GM12878 (cell line): ENCODE measurements around the gene COQ5. TPM values are rescaled to one million over a fixed set of nuclear protein-coding genes. Genes with fewer than 3 reads are reported as not detected.

ENCODE experiments used
- ATAC-seq: fragments of 200-7000 bp; cut with Tn5 transposase; 3 replicates; pipeline ENCODE4 v1.9.1; 2020; ENCODE audit warnings: mild to moderate bottlenecking, moderate library complexity
- BruUV-seq: library from RNA; stranded (reverse); fragments of 400-500 nt; replicated peaks from 2 replicates; lab custom pipeline; 2021; lab: Mats Ljungman, UMichigan
- CTCF ChIA-PET: fragments of 300-600 bp; sonication (Branson Sonifier 250); formaldehyde crosslinking; extraction: SDS; loops from one replicate; lab custom pipeline; 2021; ENCODE audit warnings: inconsistent platforms; lab: Yijun Ruan, JAX
- POLR2A ChIA-PET: fragments of 350-600 bp; formaldehyde crosslinking; extraction: SDS; loops from one replicate; lab custom pipeline; 2021; ENCODE audit warnings: inconsistent platforms; lab: Charles Lee
- RAD21 ChIA-PET: fragments of 300-600 bp; sonication (Branson Sonifier 250); formaldehyde crosslinking; loops from one replicate; lab custom pipeline; 2023; ENCODE audit warnings: antibody characterized with exemption; ENCODE audit not compliant: unreplicated experiment; lab: Charles Lee
- SMC1A ChIA-PET: fragments of 300-600 bp; sonication (Branson Sonifier 250); formaldehyde crosslinking; loops from one replicate; lab custom pipeline; 2023; ENCODE audit not compliant: unreplicated experiment, uncharacterized antibody; lab: Charles Lee
- DNase-seq: peaks from one replicate; pipeline ENCODE4 v3.0.0-alpha.2; 2011; ENCODE audit warnings: low read depth, low spot score
- FAIRE-seq: peaks from 3 replicates; lab custom pipeline; 2011; peaks lifted over from hg19 to GRCh38; lab: Jason Lieb, UNC
- H2AFZ ChIP-seq: 2 replicates; pipeline ENCODE4 v1.6.0; 2011; ENCODE audit warnings: low read depth, low read length, control low read depth; ENCODE audit not compliant: control insufficient read depth
- H3K27ac ChIP-seq: 2 replicates; pipeline ENCODE4 v1.5.1; 2011; ENCODE audit warnings: control low read depth; ENCODE audit not compliant: control insufficient read depth, insufficient read depth
- H3K27me3 ChIP-seq, 2 experiments: replicated peaks in 1 of 2; 2 replicates each; pipeline versions ENCODE4 v1.6.0 to v1.6.1; 2011; ENCODE audit warnings: low read length in 1 of 2; ENCODE audit not compliant: control insufficient read depth in 2 of 2, insufficient read depth in 2 of 2
- H3K36me3 ChIP-seq, 2 experiments: 2 replicates each; pipeline ENCODE4 v1.5.1; 2011; ENCODE audit warnings: low read length in 1 of 2; ENCODE audit not compliant: control insufficient read depth in 2 of 2, insufficient read depth in 2 of 2
- H3K4me1 ChIP-seq: 2 replicates; pipeline ENCODE4 v1.6.1; 2011; ENCODE audit warnings: mild to moderate bottlenecking, low read length, moderate library complexity, mixed read lengths; ENCODE audit not compliant: control insufficient read depth, insufficient read depth
- H3K4me2 ChIP-seq: 2 replicates; pipeline ENCODE4 v1.6.0; 2011; ENCODE audit warnings: control low read depth; ENCODE audit not compliant: control insufficient read depth, insufficient read depth
- H3K4me3 ChIP-seq: fragments of 200-600 bp; sonication (generic); 2 replicates; pipeline ENCODE4 v1.5.1; 2016
- H3K79me2 ChIP-seq: 2 replicates; pipeline ENCODE4 v1.6.0; 2011; ENCODE audit warnings: low read length; ENCODE audit not compliant: control insufficient read depth, insufficient read depth
- H3K9ac ChIP-seq: 2 replicates; pipeline ENCODE4 v1.8.0; 2011; ENCODE audit warnings: low read length, control low read depth, mixed read lengths; ENCODE audit not compliant: control insufficient read depth, insufficient read depth
- H3K9me3 ChIP-seq: replicated peaks from 3 replicates; pipeline ENCODE4 v1.5.1; 2011; ENCODE audit warnings: mild to moderate bottlenecking, low read length; ENCODE audit not compliant: control insufficient read depth, insufficient read depth
- H4K20me1 ChIP-seq: 2 replicates; pipeline ENCODE4 v1.6.0; 2011; ENCODE audit not compliant: control insufficient read depth, insufficient read depth
- FOXK2 ChIP-seq: fragments of 450-650 bp; IDR thresholded peaks from 2 replicates; pipeline ENCODE4 v1.6.1; 2017; ENCODE audit warnings: mild to moderate bottlenecking, moderate library complexity
- HDAC2 ChIP-seq: fragments of 200-600 bp; sonication (generic); IDR thresholded peaks from 2 replicates; pipeline ENCODE4 v1.6.1; 2017
- IKZF1 ChIP-seq: fragments of 450-650 bp; conservative IDR thresholded peaks from 2 replicates; pipeline ENCODE4 v1.6.1; 2017; ENCODE audit warnings: antibody characterized with exemption, mild to moderate bottlenecking
- IRF3 ChIP-seq: fragments of 450-650 bp; IDR thresholded peaks from 2 replicates; pipeline ENCODE4 v1.6.1; 2014; ENCODE audit warnings: mild to moderate bottlenecking
- JUND ChIP-seq: IDR thresholded peaks from 2 replicates; pipeline ENCODE4 v1.6.1; 2012; ENCODE audit warnings: low read depth, mild to moderate bottlenecking, low read length, improper control_type of control experiment, moderate library complexity
- KAT2A ChIP-seq: conservative IDR thresholded peaks from 2 replicates; pipeline ENCODE4 v1.6.1; 2011; ENCODE audit warnings: low read depth, low read length; ENCODE audit not compliant: control insufficient read depth
- PAX8 ChIP-seq: fragments of 450-650 bp; IDR thresholded peaks from 2 replicates; pipeline ENCODE4 v1.6.1; 2017; ENCODE audit warnings: mild to moderate bottlenecking, moderate library complexity
- ZNF207 ChIP-seq: fragments of 450-650 bp; IDR thresholded peaks from 2 replicates; pipeline ENCODE4 v1.6.1; 2014; ENCODE audit warnings: antibody characterized with exemption, mild to moderate bottlenecking, borderline replicate concordance
- WGBS: methylation state at CpG from one replicate; pipeline ENCODE4 v1.1.6; 2016; ENCODE audit warnings: low lambda C conversion rate; ENCODE audit not compliant: insufficient replicate concordance, insufficient coverage; ENCODE audit errors: missing lambda C conversion rate; 5-methylcytosine and 5-hydroxymethylcytosine counted together
- in situ Hi-C: fragments of 300-500 bp; cut with MboI; formaldehyde crosslinking; loops from 9 replicates; pipeline ENCODE4 v1.14.3; 2018; ENCODE audit warnings: mixed read lengths
- intact Hi-C: fragments of 100-400 bp; cut with micrococcal nuclease; formaldehyde crosslinking; loops from one replicate; pipeline ENCODE4 v1.14.2; 2022; ENCODE audit not compliant: unreplicated experiment
- polyA plus RNA-seq, 11 experiments: library from polyadenylated mRNA; depleted of rRNA in 4 of 11; unstranded in 6 of 11; stranded (reverse) in 5 of 11; fragments of >200 nt; fragmentation: Nextera tagmentation in 4 of 11; fragmentation: Illumina TruSeq in 1 of 11; extraction: Ambion mirVana in 4 of 11; extraction: Trizol in 1 of 11; gene quantifications; 1 replicate in 1 of 11; 2 replicates in 10 of 11; pipeline versions ENCODE4 v1.2.1 to v1.2.3, GENCODE V29; 2011 to 2016; ENCODE audit warnings: inconsistent platforms in 2 of 11, missing spikeins in 2 of 11, low read depth in 1 of 11
- total RNA-seq, 4 experiments: library from RNA; depleted of rRNA in 3 of 4; stranded (reverse); fragments of >200 nt in 3 of 4; fragmentation: Illumina TruSeq in 1 of 4; extraction: Trizol in 1 of 4; gene quantifications; 2 replicates each; pipeline versions ENCODE4 v1.2.1 to v1.2.3, GENCODE V29; 2013 to 2021
- TF ChIP-seq, protein P1 (sequence below): fragments of 450-650 bp; IDR thresholded peaks from 2 replicates; pipeline ENCODE4 v1.6.1; 2017; ENCODE audit warnings: mild to moderate bottlenecking, moderate library complexity
- TF ChIP-seq, protein P2 (sequence below): IDR thresholded peaks from 2 replicates; pipeline ENCODE4 v1.6.1; 2012; ENCODE audit warnings: low read depth, low read length, improper control_type of control experiment
- TF ChIP-seq, protein P3 (sequence below): IDR thresholded peaks from 2 replicates; pipeline ENCODE4 v1.6.1; 2012; ENCODE audit warnings: low read length, inconsistent platforms

COQ5 gene
- total and polyA plus RNA-seq, 10 of the 15 experiments (the other 5 are each of a cell fraction or from before 2014, with no cell fraction given), result 24.8 to 69.3 (median 37.8) TPM

DNA sequence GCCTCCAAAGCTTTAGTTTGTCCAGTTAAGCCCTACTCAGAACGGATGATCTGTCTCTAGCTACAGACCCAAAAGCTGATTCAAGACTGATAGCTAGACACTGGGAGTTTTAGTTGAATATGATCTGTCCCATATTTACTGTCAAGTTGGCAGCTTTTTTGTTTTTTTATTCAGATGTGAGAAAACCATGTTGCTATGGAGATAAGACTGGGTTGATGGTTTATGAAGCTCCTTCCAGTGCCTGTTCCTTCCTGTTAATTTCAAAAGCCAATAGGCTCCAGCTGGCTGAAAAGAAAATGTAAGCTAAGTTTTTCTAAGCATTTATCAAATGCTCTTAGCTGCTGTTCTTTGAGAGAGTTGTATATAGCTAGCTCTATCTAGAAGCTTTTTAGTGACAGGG lies 28.4 kb downstream of the COQ5 start (continued):
- TF ChIP-seq, protein P1, sequence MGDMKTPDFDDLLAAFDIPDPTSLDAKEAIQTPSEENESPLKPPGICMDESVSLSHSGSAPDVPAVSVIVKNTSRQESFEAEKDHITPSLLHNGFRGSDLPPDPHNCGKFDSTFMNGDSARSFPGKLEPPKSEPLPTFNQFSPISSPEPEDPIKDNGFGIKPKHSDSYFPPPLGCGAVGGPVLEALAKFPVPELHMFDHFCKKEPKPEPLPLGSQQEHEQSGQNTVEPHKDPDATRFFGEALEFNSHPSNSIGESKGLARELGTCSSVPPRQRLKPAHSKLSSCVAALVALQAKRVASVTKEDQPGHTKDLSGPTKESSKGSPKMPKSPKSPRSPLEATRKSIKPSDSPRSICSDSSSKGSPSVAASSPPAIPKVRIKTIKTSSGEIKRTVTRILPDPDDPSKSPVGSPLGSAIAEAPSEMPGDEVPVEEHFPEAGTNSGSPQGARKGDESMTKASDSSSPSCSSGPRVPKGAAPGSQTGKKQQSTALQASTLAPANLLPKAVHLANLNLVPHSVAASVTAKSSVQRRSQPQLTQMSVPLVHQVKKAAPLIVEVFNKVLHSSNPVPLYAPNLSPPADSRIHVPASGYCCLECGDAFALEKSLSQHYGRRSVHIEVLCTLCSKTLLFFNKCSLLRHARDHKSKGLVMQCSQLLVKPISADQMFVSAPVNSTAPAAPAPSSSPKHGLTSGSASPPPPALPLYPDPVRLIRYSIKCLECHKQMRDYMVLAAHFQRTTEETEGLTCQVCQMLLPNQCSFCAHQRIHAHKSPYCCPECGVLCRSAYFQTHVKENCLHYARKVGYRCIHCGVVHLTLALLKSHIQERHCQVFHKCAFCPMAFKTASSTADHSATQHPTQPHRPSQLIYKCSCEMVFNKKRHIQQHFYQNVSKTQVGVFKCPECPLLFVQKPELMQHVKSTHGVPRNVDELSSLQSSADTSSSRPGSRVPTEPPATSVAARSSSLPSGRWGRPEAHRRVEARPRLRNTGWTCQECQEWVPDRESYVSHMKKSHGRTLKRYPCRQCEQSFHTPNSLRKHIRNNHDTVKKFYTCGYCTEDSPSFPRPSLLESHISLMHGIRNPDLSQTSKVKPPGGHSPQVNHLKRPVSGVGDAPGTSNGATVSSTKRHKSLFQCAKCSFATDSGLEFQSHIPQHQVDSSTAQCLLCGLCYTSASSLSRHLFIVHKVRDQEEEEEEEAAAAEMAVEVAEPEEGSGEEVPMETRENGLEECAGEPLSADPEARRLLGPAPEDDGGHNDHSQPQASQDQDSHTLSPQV, result no peak
- TF ChIP-seq, protein P2, sequence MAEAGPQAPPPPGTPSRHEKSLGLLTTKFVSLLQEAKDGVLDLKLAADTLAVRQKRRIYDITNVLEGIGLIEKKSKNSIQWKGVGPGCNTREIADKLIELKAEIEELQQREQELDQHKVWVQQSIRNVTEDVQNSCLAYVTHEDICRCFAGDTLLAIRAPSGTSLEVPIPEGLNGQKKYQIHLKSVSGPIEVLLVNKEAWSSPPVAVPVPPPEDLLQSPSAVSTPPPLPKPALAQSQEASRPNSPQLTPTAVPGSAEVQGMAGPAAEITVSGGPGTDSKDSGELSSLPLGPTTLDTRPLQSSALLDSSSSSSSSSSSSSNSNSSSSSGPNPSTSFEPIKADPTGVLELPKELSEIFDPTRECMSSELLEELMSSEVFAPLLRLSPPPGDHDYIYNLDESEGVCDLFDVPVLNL, result no peak
- TF ChIP-seq HDAC2 (no peak), ZNF207 (no peak)
- TF ChIP-seq, all 136 proteins: peak for 0

DNA sequence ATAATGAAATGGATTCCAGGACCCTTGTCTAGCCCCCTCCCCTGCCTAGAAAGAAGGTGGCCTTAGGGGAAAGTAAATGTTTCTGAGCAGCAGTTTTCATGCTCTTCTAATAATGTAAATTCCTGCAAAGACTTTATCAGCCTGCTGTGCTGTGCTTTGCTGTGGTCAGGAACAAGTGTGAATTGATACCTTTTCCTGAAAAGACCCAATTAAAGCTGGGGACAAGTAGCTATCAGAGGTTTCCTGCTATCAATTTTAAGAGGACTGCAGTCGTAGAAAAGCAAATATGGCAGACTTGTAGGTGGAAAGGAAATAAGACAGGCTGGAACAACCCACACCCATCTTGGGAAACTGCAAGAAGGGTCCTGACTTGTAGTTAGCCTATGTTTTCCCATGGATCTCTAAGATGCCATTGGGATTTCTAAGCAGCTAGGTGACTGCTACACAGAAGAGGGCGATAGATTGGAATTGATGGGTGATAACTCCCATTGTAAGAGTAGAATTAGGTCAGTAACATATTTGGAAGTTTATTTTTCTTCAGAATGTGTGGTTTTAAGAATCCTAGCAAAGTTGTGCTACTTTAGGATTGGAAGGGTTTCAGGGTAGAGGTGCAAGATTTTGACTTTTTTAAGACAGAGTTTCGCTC lies 30.0 kb downstream of the COQ5 start:
- Histone ChIP-seq H3K9me3 (no peaks in the 10 kb centered on the region), H3K4me3 (no peak overlapping the region), H3K27ac (no peak overlapping the region), H3K9ac (no peak overlapping the region), H3K27me3 (no peaks in the 10 kb centered on the region), H3K4me2 (no peak overlapping the region), H2AFZ (no peak overlapping the region), H3K4me1 (peaks cover 4% of the 10 kb centered on the region), H3K79me2 (peaks cover 30% of the 10 kb centered on the region), H3K36me3 (peaks cover 0 to 16% of the 10 kb centered on the region in 2 experiments; a peak in 2 of 4 replicates), H4K20me1 (0 out of 2 replicates have a peak, but pooled peaks cover 4% of the 10 kb centered on the region)
- in situ Hi-C loops, result no loop called here
- no peak for ATAC-seq
- no peak for FAIRE-seq
- ChIA-PET POLR2A (interaction anchor here (0.9 to 1.6 kb wide), 3 partner anchors 10 to 31 kb away, joined by 3 to 7 read pairs (median 4); no protein-coding TSS in a partner anchor), SMC1A (no interaction called here), CTCF (interaction anchor here (0.8 to 0.9 kb wide), 2 partner anchors 29 to 473 kb away, joined by 3 read pairs; partner anchors contain the start of gene SRSF9), RAD21 (no interaction called here)
- WGBS, result 100% methylated on average over 3 of the region's 3 CpGs
- DNase-seq, result no peak
- BruUV-seq, result no TSS peak
- intact Hi-C loops, result no loop called here
- TF ChIP-seq, protein P3, sequence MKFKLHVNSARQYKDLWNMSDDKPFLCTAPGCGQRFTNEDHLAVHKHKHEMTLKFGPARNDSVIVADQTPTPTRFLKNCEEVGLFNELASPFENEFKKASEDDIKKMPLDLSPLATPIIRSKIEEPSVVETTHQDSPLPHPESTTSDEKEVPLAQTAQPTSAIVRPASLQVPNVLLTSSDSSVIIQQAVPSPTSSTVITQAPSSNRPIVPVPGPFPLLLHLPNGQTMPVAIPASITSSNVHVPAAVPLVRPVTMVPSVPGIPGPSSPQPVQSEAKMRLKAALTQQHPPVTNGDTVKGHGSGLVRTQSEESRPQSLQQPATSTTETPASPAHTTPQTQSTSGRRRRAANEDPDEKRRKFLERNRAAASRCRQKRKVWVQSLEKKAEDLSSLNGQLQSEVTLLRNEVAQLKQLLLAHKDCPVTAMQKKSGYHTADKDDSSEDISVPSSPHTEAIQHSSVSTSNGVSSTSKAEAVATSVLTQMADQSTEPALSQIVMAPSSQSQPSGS, result no peak
- TF ChIP-seq KAT2A (no peak), PAX8 (no peak), IKZF1 (no peak), IRF3 (no peak), FOXK2 (no peak), JUND (no peak)
